A549 (cell line): ENCODE data around the gene LINGO4.

Experiments
- CTCF ChIP-seq: fragments of >200 bp; sonication (Bioruptor Twin); formaldehyde crosslinking; IDR thresholded peaks from 3 replicates; pipeline ENCODE4 v1.5.1; 2016
- ESRRA ChIP-seq: fragments of 150-350 bp; IDR thresholded peaks from 2 replicates; pipeline ENCODE4 v1.6.1; 2014; ENCODE audit warnings: mild to moderate bottlenecking, low read length, borderline replicate concordance
- POLR2A ChIP-seq: IDR thresholded peaks from 2 replicates; pipeline ENCODE4 v1.6.1; 2012; ENCODE audit warnings: mild to moderate bottlenecking, low read length
- RAD21 ChIP-seq, 2 experiments: fragments of >200 bp in 1 of 2; sonication (Bioruptor Twin) in 1 of 2; formaldehyde crosslinking in 1 of 2; IDR thresholded peaks in 1 of 2; conservative IDR thresholded peaks in 1 of 2; 2 replicates in 1 of 2; 3 replicates in 1 of 2; pipeline ENCODE4 v1.6.1; 2012 to 2018; ENCODE audit warnings: inconsistent platforms in 1 of 2
- RFX5 ChIP-seq: fragments of 450-650 bp; IDR thresholded peaks from 2 replicates; pipeline ENCODE4 v1.7.1; 2014; ENCODE audit warnings: antibody characterized with exemption, mild to moderate bottlenecking, moderate library complexity
- RNF2 ChIP-seq: fragments of 200-600 bp; sonication (generic); IDR thresholded peaks from 2 replicates; pipeline ENCODE4 v1.6.1; 2016; ENCODE audit warnings: low read depth, mild to moderate bottlenecking, antibody characterized with exemption, moderate library complexity, borderline replicate concordance
- SMC3 ChIP-seq: fragments of >200 bp; sonication (Bioruptor Twin); formaldehyde crosslinking; IDR thresholded peaks from 3 replicates; pipeline ENCODE4 v1.6.1; 2018; ENCODE audit warnings: inconsistent platforms
- ZNF302 ChIP-seq: fragments of 250-450 bp; sonication (Bioruptor Pico); IDR thresholded peaks from 2 replicates; pipeline ENCODE4 v1.9.0; 2021; ENCODE audit warnings: inconsistent platforms, mild to moderate bottlenecking, moderate library complexity

- TF ChIP-seq CTCF, result no peak
- no peak for TF ChIP-seq SMC3
- no peak for TF ChIP-seq RAD21 (conservative IDR thresholded peaks at IDR 0.05 in 1 of 2, IDR thresholded peaks at IDR 0.05 in 1 of 2)
- no peak for TF ChIP-seq POLR2A
- no peak for TF ChIP-seq ESRRA
- no peak for TF ChIP-seq RFX5
- no peak for TF ChIP-seq RNF2
- no peak for TF ChIP-seq ZNF302
Measured at GRCh38 chr1:151763990-151764389, 41.2 kb downstream of the LINGO4 start.
